ENCODE results near the gene ARF1.

- TF ChIP-seq CTCF (IDR thresholded peaks at IDR 0.05): no peak
- no peak for TF ChIP-seq POLR2A (IDR thresholded peaks at IDR 0.05)
Observed at GRCh38 chr1:228090613-228091081, 8.1 kb downstream of the ARF1 start.
